ENCODE measurements around the gene RASA2. TPM values are rescaled to one million over a fixed set of nuclear protein-coding genes. Genes with fewer than 3 reads are reported as not detected.

RASA2 gene
- total RNA-seq, 4 donors from 2014 or later, result 9.1 to 12.8 (median 10.6) TPM

- intact Hi-C loops (cut with DNase I), result no loop called here
- no peaks in the 10 kb centered on the region for H3K9me3 ChIP-seq
- TF ChIP-seq POLR2A (IDR thresholded peaks at IDR 0.05; ENCODE audit: low read depth) (no peak), CTCF (IDR thresholded peaks at IDR 0.05) (no peak), POLR2AphosphoS5 (IDR thresholded peaks at IDR 0.05) (no peak), EP300 (IDR thresholded peaks at IDR 0.05) (no peak)
- H3K27me3 ChIP-seq, result no peaks in the 10 kb centered on the region
- peaks cover 0 to 20% (median 4%) of the 10 kb centered on the region in 4 donors for H3K4me1 ChIP-seq
- over 99% methylated on average over 4 of the region's 4 CpGs for WGBS
- peaks cover 0 to 35% (median 8%) of the 10 kb centered on the region in 4 donors for H3K36me3 ChIP-seq
- H3K27ac ChIP-seq (replicated peaks in 1 of 4), result no peak overlapping the region
- H3K4me3 ChIP-seq, result no peak overlapping the region
- DNase-seq (ENCODE audit: extremely low spot score), result no peak
Observed at GRCh38 chr3:141523615-141524375, 37.0 kb downstream of the RASA2 start.

GRCh38 chr3:141524988-141525387 is 38.2 kb downstream of the RASA2 start:
- H3K4me3 ChIP-seq, result no peak overlapping the region
- peaks cover 0 to 25% (median 4%) of the 10 kb centered on the region in 4 donors for H3K36me3 ChIP-seq
- DNase-seq (ENCODE audit: extremely low spot score), result no peak
- H3K9me3 ChIP-seq, result no peaks in the 10 kb centered on the region
- intact Hi-C loops (cut with DNase I), result no loop called here
- no peak for TF ChIP-seq POLR2AphosphoS5 (IDR thresholded peaks at IDR 0.05)
- TF ChIP-seq POLR2A (IDR thresholded peaks at IDR 0.05; ENCODE audit: low read depth), result no peak
- no peak for TF ChIP-seq CTCF (IDR thresholded peaks at IDR 0.05)
- no peak for TF ChIP-seq EP300 (IDR thresholded peaks at IDR 0.05)
- H3K27ac ChIP-seq (replicated peaks in 1 of 4), result no peak overlapping the region
- peaks cover 0 to 32% (median 14%) of the 10 kb centered on the region in 4 donors for H3K4me1 ChIP-seq
- 46% methylated on average over 1 of the region's 1 CpG for WGBS
- no peaks in the 10 kb centered on the region for H3K27me3 ChIP-seq

GRCh38 chr3:141525814-141526213 is 39.0 kb downstream of the RASA2 start:
- intact Hi-C loops (cut with DNase I), result no loop called here
- no peak for TF ChIP-seq CTCF (IDR thresholded peaks at IDR 0.05)
- TF ChIP-seq POLR2A (IDR thresholded peaks at IDR 0.05; ENCODE audit: low read depth), result no peak
- no peak for TF ChIP-seq POLR2AphosphoS5 (IDR thresholded peaks at IDR 0.05)
- TF ChIP-seq EP300 (IDR thresholded peaks at IDR 0.05), result no peak
- peaks cover 0 to 34% (median 16%) of the 10 kb centered on the region in 4 donors for H3K4me1 ChIP-seq
- H3K27me3 ChIP-seq, result no peaks in the 10 kb centered on the region
- H3K27ac ChIP-seq (replicated peaks in 1 of 4), result no peak overlapping the region
- no peak overlapping the region for H3K4me3 ChIP-seq
- H3K36me3 ChIP-seq, result peaks cover 0 to 19% (median 2%) of the 10 kb centered on the region in 4 donors
- WGBS, result 46% methylated on average over 2 of the region's 2 CpGs
- no peak for DNase-seq (ENCODE audit: extremely low spot score)
- H3K9me3 ChIP-seq, result no peaks in the 10 kb centered on the region

DNA sequence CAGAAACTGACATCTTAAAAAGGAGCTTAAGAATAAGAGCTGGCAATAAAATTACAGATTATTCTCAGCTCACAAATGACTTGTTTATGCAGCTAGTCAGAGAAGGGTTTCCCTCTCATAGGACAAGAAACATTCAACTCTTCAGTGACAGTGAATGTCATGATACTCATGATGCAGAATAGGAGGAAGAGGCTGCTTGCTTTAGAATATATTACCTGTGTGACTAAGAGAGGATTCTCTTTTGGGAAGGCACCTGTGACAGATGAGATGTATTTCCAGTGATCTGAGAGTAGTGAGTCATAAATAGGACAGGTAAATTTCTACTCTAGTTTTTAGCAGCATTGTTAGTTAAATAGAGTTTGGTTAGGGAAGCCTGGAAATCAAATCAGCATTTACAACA is 39.9 kb downstream of the RASA2 start:
- no peak for TF ChIP-seq CTCF (IDR thresholded peaks at IDR 0.05)
- TF ChIP-seq POLR2A (IDR thresholded peaks at IDR 0.05; ENCODE audit: low read depth), result no peak
- no peak for TF ChIP-seq POLR2AphosphoS5 (IDR thresholded peaks at IDR 0.05)
- no peak for TF ChIP-seq EP300 (IDR thresholded peaks at IDR 0.05)
- intact Hi-C loops (cut with DNase I), result no loop called here
- H3K4me1 ChIP-seq, result peaks cover 0 to 34% (median 16%) of the 10 kb centered on the region in 4 donors
- no peaks in the 10 kb centered on the region for H3K27me3 ChIP-seq
- no peaks in the 10 kb centered on the region for H3K9me3 ChIP-seq
- H3K36me3 ChIP-seq, result peaks cover 0 to 19% (median 2%) of the 10 kb centered on the region in 4 donors
- no peak for DNase-seq (ENCODE audit: extremely low spot score)
- no peak overlapping the region for H3K4me3 ChIP-seq
- no peak overlapping the region for H3K27ac ChIP-seq (replicated peaks in 1 of 4)
